OCI-LY7 (cell line): ENCODE results near the gene DPYD.

Experiments
- EZH2phosphoT487 ChIP-seq: fragments of 200-600 bp; sonication (generic); IDR thresholded peaks from 2 replicates; pipeline ENCODE4 v1.6.1; 2018; ENCODE audit warnings: low read depth, borderline replicate concordance, mild to moderate bottlenecking, mixed run types, antibody characterized with exemption, low read length, moderate library complexity, mixed read lengths
- TF ChIP-seq, protein P1 (sequence below): fragments of 200-600 bp; sonication (generic); conservative IDR thresholded peaks from 2 replicates; pipeline ENCODE4 v1.5.1; 2014; ENCODE audit warnings: mild to moderate bottlenecking, antibody characterized with exemption, low read length, moderate library complexity, mixed read lengths

GRCh38 chr1:97306504-97306903 lies 614.3 kb downstream of the DPYD start:
- TF ChIP-seq, protein P1, sequence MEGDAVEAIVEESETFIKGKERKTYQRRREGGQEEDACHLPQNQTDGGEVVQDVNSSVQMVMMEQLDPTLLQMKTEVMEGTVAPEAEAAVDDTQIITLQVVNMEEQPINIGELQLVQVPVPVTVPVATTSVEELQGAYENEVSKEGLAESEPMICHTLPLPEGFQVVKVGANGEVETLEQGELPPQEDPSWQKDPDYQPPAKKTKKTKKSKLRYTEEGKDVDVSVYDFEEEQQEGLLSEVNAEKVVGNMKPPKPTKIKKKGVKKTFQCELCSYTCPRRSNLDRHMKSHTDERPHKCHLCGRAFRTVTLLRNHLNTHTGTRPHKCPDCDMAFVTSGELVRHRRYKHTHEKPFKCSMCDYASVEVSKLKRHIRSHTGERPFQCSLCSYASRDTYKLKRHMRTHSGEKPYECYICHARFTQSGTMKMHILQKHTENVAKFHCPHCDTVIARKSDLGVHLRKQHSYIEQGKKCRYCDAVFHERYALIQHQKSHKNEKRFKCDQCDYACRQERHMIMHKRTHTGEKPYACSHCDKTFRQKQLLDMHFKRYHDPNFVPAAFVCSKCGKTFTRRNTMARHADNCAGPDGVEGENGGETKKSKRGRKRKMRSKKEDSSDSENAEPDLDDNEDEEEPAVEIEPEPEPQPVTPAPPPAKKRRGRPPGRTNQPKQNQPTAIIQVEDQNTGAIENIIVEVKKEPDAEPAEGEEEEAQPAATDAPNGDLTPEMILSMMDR: no peak
- no peak for TF ChIP-seq EZH2phosphoT487
